ENCODE measurements around the gene ZNF618. TPM values are rescaled to one million over a fixed set of nuclear protein-coding genes. Genes with fewer than 3 reads are reported as not detected.

Gene ZNF618
- total RNA-seq, 1 donor from 2014 or later, result 4.9 TPM

GRCh38 chr9:114049441-114050225 is 173.5 kb downstream of the ZNF618 start:
- DNase-seq (ENCODE audit: low spot score in 2 of 2) (no peak), FAIRE-seq (no peak)

GRCh38 chr9:114050226-114050568 is 174.1 kb downstream of the ZNF618 start:
- FAIRE-seq, result no peak
- no peak for DNase-seq (ENCODE audit: low spot score in 2 of 2)

- DNase-seq (ENCODE audit: low spot score in 2 of 2) (no peak), FAIRE-seq (no peak)
Observed at GRCh38 chr9:114050646-114051045, 174.5 kb downstream of the ZNF618 start.

DNA sequence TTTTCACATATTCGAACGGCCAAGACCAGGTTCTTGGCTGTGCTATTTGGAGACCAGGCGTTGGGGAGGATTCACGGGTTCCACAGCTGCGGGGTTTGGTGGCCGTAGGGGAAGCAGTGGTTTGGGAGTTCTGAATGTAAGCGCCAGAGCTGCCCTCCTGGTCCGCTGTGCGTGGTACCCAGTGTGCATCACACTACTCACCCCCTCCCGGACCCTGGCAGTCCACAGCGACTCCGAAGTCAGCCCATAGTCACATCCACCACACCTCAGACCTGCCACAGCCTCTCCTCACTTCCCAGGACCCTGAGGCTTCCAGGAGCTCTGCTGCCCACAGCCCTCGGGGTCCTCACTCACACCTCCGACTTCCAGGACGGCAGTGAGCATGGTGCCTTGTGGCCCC is 175.2 kb downstream of the ZNF618 start:
- DNase-seq (ENCODE audit: low spot score in 2 of 2) (no peak), FAIRE-seq (no peak)

DNA sequence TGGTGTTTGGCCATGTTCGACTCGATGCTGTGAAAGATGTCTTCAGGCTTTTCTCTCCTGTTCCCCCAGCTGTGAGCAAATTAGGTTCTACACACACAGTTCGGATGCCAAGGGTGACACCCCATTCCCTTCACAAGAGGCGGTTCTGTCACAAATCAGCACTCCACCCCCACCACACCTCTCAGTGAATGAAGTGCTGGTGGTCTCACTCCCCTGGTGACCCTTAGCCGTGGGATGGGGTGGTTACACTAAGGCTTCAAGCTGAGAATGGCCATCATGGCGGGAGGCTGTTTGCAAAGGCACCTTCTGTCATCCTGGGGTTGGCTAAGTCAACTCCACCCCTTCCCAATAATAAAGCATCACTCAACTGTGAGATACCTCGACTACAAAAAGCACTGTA is 175.6 kb downstream of the ZNF618 start:
- DNase-seq (ENCODE audit: low spot score in 2 of 2) (no peak), FAIRE-seq (no peak)

- FAIRE-seq, result no peak
- no peak for DNase-seq (ENCODE audit: low spot score in 2 of 2)
Observed at GRCh38 chr9:114053246-114054005, 177.3 kb downstream of the ZNF618 start.

- no peak for FAIRE-seq
- no peak for DNase-seq (ENCODE audit: low spot score in 2 of 2)
Observed at GRCh38 chr9:114054191-114054690, 178.1 kb downstream of the ZNF618 start.

GRCh38 chr9:114055061-114055460 is 179.0 kb downstream of the ZNF618 start:
- no peak for DNase-seq (ENCODE audit: low spot score in 2 of 2)
- no peak for FAIRE-seq

GRCh38 chr9:114055894-114056293 is 179.8 kb downstream of the ZNF618 start:
- DNase-seq (ENCODE audit: low spot score in 2 of 2) (no peak), FAIRE-seq (no peak)

DNA sequence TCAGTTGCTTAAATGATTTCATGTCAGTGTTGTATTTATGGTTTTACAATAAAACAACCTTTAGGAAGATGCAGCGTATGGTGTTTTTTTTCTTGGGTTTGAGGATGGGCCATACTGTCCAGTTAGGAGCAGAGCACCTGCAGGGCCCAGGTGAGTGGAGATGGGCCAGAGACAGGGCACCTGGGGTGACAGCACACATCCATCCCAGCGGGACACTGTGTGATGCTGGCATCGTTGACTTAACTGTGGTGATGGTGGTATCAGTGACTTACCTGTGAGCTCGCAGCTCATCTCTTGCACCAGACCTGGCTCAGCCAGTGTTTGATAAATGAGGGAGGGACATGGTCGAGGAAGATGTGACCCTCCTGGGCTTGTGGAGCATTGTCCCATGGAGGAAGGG is 180.4 kb downstream of the ZNF618 start:
- no peak for FAIRE-seq
- no peak for DNase-seq (ENCODE audit: low spot score in 2 of 2)

- FAIRE-seq (no peak), DNase-seq (ENCODE audit: low spot score in 2 of 2) (no peak)
Observed at GRCh38 chr9:114057161-114057885, 181.2 kb downstream of the ZNF618 start.

DNA sequence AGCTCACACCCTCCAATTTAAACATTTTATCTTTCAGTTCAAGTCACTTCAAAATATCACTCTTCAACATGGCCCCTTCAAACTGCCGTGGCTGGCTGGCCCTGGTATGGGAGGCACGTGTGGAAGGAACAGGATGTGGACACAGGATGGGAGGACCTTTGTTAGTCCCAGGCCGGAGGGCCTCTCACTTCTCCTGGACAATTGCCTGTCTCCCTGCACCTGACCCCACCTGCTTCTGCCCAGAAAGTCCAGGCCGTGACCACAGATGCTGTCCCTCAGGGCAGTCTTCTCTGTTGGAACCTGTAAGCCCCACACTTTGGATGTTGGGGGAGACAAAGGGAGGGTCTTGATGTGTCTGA is 182.6 kb downstream of the ZNF618 start:
- DNase-seq (ENCODE audit: low spot score in 2 of 2) (no peak), FAIRE-seq (no peak)

DNA sequence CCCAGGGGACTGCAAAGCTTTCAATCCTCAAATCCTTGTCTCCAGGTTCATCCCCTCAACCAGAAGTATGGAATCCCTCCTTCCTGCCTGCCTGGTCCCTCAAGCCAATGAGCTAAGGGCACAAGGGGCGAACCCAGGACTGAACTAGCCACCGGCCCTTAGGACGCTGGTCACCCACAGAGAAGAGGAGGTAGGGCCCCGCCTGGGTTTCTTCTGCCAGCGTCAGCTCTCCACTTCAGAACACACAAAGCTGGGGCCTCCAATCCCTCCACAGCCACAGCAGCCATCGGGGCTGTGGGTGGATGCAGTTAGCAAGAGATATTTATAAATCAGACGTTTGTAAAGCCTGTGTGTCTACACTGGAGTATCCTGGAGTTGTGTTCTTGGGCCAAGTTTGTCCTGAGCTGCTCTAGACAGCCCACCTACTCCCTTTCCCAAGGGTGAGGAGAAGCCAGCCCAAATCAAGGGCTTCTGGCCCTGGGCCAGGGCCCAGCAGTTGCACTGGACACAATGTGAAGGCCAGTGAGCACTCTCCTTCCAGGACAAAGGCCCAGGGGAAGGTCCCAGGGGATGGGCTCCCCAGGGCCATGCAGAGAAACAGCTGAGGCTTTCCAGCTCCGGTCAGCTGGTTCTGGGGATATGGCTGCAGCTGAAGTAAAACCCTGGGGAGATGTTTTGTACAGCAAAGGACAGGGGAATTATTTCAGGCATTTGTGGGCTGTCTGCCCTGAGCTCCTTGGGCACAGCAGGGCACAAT is 183.1 kb downstream of the ZNF618 start:
- DNase-seq (ENCODE audit: low spot score in 2 of 2) (peak in 1 of 2 donors; percentile 67), FAIRE-seq (no peak)

DNA sequence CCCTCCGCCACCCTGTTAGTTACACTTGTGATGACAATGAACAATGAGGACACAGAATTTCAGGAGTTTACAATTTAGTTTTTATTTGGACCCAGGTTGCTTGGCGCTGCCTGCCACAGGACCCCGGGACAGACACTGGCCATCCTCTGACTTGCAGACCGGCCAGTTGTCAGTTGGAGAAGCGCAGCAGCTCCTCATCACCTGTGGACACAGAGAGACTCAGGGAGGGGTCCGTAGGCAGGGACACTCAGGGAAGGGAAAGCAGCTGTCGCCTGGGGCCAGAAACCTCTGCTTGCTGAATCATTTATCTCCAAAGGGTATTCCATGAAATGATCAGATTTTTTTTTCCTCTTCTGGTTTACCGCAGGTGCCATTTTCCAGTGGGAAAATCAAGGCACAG is 184.0 kb downstream of the ZNF618 start:
- DNase-seq (ENCODE audit: low spot score in 2 of 2), result no peak
- no peak for FAIRE-seq

- FAIRE-seq (no peak), DNase-seq (ENCODE audit: low spot score in 2 of 2) (no peak)
Observed at GRCh38 chr9:114060711-114061110, 184.6 kb downstream of the ZNF618 start.

- DNase-seq (ENCODE audit: low spot score in 2 of 2) (no peak), FAIRE-seq (no peak)
Observed at GRCh38 chr9:114061292-114061691, 185.2 kb downstream of the ZNF618 start.

GRCh38 chr9:114061830-114062474 is 185.8 kb downstream of the ZNF618 start:
- FAIRE-seq (no peak), DNase-seq (ENCODE audit: low spot score in 2 of 2) (no peak)

- no peak for DNase-seq (ENCODE audit: low spot score in 2 of 2)
- FAIRE-seq, result no peak
Observed at GRCh38 chr9:114065304-114065703, 189.2 kb downstream of the ZNF618 start.

GRCh38 chr9:114069476-114070187 is 193.5 kb downstream of the ZNF618 start:
- FAIRE-seq, result no peak
- DNase-seq (ENCODE audit: low spot score in 2 of 2), result no peak

All from frontal cortex (tissue), 4 donors.